ENCODE data around the gene CHRND.

GRCh38 chr2:232523682-232524597 lies 2.0 kb upstream of the CHRND start:
- TF ChIP-seq HNRNPL (IDR thresholded peaks at IDR 0.05; ENCODE audit: low read depth, low read length) (no peak), KMT2B (CRISPR knock-in tag; IDR thresholded peaks at IDR 0.05) (no peak), POLR2AphosphoS5 (IDR thresholded peaks at IDR 0.05; ENCODE audit: low read depth, low read length) (no peak), CTCF (CRISPR knock-in tag; IDR thresholded peaks at IDR 0.05) (peak; percentile 84), ZNF407 (CRISPR knock-in tag; IDR thresholded peaks at IDR 0.05; ENCODE audit: not compliant biosample characterization) (peak; percentile 33), ZNF550 (CRISPR knock-in tag; IDR thresholded peaks at IDR 0.05; ENCODE audit: borderline replicate concordance) (no peak), GTF3A (CRISPR knock-in tag; conservative IDR thresholded peaks at IDR 0.05) (no peak), MLLT10 (CRISPR knock-in tag; IDR thresholded peaks at IDR 0.05) (no peak), HCFC1 (IDR thresholded peaks at IDR 0.05; ENCODE audit: low read depth, low read length) (no peak), PBX3 (CRISPR knock-in tag; IDR thresholded peaks at IDR 0.05; ENCODE audit: borderline replicate concordance) (no peak), AHR (CRISPR knock-in tag; IDR thresholded peaks at IDR 0.05) (no peak), USF2 (IDR thresholded peaks at IDR 0.05; ENCODE audit: low read depth, low read length) (no peak), USF2 (CRISPR knock-in tag; IDR thresholded peaks at IDR 0.05; ENCODE audit: borderline replicate concordance) (no peak), ZNF75D (CRISPR knock-in tag; IDR thresholded peaks at IDR 0.05; ENCODE audit: borderline replicate concordance) (no peak)
